Ascending aorta (tissue), 2 donors: ENCODE measurements around the gene DNAH1. TPM values are rescaled to one million over a fixed set of nuclear protein-coding genes. Genes with fewer than 3 reads are reported as not detected.

Source experiments
- DNase-seq, 2 donors: peaks; one replicate each; pipeline ENCODE4 v3.0.0-alpha.2; 2019; ENCODE audit warnings: low spot score in 2 of 2
- H3K27ac ChIP-seq, 2 donors: fragments of 200-600 bp; sonication (generic); one replicate each; pipeline ENCODE4 v1.5.1; 2016 to 2017; ENCODE audit warnings: mild to moderate bottlenecking in 1 of 2
- H3K27me3 ChIP-seq: fragments of 200-600 bp; sonication (generic); one replicate; pipeline ENCODE4 v1.5.1; 2017
- H3K36me3 ChIP-seq, 2 donors: fragments of 200-600 bp; sonication (generic); one replicate each; pipeline ENCODE4 v1.5.1; 2016
- H3K4me1 ChIP-seq, 2 donors: fragments of 200-600 bp; sonication (generic); one replicate each; pipeline ENCODE4 v1.5.1; 2016 to 2017; ENCODE audit warnings: mild to moderate bottlenecking in 1 of 2
- H3K4me3 ChIP-seq, 2 donors: fragments of 200-600 bp; sonication (generic); one replicate each; pipeline ENCODE4 v1.5.1; 2016 to 2017; ENCODE audit warnings: mild to moderate bottlenecking in 1 of 2
- H3K9me3 ChIP-seq, 2 donors: fragments of 200-600 bp; sonication (generic); one replicate each; pipeline ENCODE4 v1.5.1; 2016
- intact Hi-C: fragments of 100-400 bp; cut with DNase I; formaldehyde crosslinking; loops from one replicate; pipeline ENCODE4 v1.15.1; 2023
- total RNA-seq: library from RNA; depleted of rRNA; stranded (reverse); fragments of >200 nt; gene quantifications from one replicate; pipeline ENCODE4 v1.1.0, GENCODE V29; 2016
- TF ChIP-seq, protein P1 (sequence below), 3 experiments: fragments of 200-600 bp in 2 of 3; fragments of 450-650 bp in 1 of 3; sonication (generic) in 2 of 3; IDR thresholded peaks; one replicate each; pipeline ENCODE4 v1.5.1; 2016 to 2019; ENCODE audit warnings: antibody characterized with exemption in 3 of 3, mild to moderate bottlenecking in 1 of 3, moderate library complexity in 1 of 3

Gene DNAH1
- total RNA-seq, 1 donor from 2014 or later = 7.6 TPM

DNA sequence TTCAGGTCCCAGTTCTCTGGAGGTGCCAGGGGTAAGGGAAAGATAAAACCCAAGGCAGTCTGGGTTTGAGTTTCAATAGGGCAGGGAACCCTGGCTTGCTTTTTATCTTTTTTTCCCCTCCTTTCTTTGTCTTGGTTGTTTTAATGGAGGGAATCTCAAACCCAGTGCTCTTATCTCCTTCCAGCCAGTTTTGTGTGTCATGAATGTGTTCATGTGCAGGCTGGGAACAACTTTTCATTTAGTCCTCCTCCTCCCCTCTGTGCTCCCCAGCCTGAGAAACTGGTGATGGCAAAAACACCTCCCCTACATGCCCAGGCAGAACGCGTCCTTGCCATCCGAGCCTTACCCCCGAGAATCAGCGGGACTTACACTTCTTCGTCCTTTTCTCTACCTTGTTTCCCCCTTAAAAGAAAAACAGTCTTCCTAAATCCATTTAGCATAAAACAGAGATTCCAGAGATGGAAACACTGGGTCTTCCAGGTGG is 117.9 kb downstream of the DNAH1 start:
- no peak for DNase-seq
- no peaks in the 10 kb centered on the region for H3K36me3 ChIP-seq
- no peaks in the 10 kb centered on the region for H3K4me1 ChIP-seq
- intact Hi-C loops = no loop called here
- H3K27ac ChIP-seq = no peak overlapping the region
- no peaks in the 10 kb centered on the region for H3K27me3 ChIP-seq
- no peak overlapping the region for H3K4me3 ChIP-seq
- no peaks in the 10 kb centered on the region for H3K9me3 ChIP-seq
- TF ChIP-seq, protein P1, sequence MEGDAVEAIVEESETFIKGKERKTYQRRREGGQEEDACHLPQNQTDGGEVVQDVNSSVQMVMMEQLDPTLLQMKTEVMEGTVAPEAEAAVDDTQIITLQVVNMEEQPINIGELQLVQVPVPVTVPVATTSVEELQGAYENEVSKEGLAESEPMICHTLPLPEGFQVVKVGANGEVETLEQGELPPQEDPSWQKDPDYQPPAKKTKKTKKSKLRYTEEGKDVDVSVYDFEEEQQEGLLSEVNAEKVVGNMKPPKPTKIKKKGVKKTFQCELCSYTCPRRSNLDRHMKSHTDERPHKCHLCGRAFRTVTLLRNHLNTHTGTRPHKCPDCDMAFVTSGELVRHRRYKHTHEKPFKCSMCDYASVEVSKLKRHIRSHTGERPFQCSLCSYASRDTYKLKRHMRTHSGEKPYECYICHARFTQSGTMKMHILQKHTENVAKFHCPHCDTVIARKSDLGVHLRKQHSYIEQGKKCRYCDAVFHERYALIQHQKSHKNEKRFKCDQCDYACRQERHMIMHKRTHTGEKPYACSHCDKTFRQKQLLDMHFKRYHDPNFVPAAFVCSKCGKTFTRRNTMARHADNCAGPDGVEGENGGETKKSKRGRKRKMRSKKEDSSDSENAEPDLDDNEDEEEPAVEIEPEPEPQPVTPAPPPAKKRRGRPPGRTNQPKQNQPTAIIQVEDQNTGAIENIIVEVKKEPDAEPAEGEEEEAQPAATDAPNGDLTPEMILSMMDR (IDR thresholded peaks at IDR 0.05) = no peak

DNA sequence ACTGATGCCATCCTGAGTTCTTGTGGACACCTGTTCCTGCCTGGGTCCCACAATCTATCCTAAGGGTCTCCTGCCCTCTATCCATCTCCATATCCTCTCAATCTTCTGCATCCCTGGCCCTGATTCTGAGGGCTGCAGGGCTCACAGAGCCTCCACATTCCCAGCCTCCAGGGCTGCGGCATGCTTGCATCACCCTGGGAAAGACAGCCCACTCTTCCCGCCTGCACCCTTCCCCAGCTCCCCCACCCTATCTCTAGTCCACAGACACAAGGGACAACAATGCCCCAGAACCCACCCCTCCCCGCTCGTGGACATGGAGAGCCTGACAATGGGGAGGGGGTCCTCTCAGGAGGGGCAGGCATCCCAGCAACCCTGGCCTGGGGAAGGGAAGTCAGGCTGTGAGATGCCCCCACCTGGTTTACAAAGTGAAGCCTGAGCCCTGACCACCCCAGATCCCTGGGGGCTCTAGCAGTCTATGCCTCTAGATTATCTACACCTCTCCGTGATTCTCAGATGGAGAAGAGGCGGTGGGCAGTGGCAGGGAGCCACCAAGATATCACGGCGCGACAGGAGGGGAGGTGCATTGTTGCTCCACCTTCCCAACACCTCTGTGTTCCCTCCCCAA is 118.5 kb downstream of the DNAH1 start:
- TF ChIP-seq, protein P1 (IDR thresholded peaks at IDR 0.05) = no peak
- no peak overlapping the region for H3K27ac ChIP-seq
- H3K4me3 ChIP-seq = no peak overlapping the region
- no peaks in the 10 kb centered on the region for H3K36me3 ChIP-seq
- no peak for DNase-seq
- H3K4me1 ChIP-seq = no peaks in the 10 kb centered on the region
- H3K27me3 ChIP-seq = no peaks in the 10 kb centered on the region
- H3K9me3 ChIP-seq = no peaks in the 10 kb centered on the region
- intact Hi-C loops = no loop called here

DNA sequence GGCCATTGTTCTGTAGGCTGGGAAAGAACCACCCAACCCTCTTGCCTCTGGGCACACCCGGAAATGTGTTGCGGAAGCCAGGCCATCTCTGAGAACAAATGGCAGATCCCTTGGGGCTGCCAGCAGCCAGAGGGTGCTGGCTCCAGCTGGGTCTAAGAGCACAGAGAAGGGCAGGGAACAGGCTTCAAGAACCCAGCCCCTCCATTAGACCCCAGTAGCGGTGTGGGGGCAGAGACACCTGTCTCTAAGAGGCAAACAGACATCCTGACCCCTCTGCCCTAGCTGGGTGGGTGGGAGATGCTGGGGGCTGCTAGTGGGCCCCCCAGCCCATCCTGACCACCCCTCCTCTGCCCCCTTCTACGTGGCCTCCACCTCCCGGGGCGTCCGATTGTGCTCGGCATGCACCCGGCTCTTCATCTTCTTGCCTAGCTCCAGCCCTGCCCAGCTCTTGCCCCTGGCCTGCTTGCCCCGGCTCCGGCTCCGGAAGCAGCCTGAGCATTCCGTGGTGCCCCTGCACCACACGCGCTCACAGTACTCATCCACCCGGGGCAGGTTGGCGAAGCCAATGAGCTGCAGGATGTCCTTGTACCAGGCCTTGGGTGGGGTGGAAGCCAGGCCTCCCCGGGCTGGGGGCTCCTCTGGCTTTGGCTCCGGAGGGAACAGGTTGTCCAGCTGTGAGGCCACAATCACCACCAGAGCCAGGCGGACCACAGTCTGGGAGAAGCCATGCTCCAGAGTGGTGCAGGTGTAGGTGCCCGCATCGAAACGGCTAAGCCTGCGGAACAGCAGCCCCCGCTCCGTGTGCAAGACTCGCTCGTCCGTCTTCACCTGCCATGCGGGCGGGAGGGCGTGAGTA is 119.4 kb downstream of the DNAH1 start:
- H3K36me3 ChIP-seq = no peaks in the 10 kb centered on the region
- TF ChIP-seq, protein P1 (IDR thresholded peaks at IDR 0.05) = no peak
- H3K27me3 ChIP-seq = no peaks in the 10 kb centered on the region
- H3K27ac ChIP-seq = no peak overlapping the region
- no peaks in the 10 kb centered on the region for H3K4me1 ChIP-seq
- no peak for DNase-seq
- intact Hi-C loops = no loop called here
- no peaks in the 10 kb centered on the region for H3K9me3 ChIP-seq
- no peak overlapping the region for H3K4me3 ChIP-seq

DNA sequence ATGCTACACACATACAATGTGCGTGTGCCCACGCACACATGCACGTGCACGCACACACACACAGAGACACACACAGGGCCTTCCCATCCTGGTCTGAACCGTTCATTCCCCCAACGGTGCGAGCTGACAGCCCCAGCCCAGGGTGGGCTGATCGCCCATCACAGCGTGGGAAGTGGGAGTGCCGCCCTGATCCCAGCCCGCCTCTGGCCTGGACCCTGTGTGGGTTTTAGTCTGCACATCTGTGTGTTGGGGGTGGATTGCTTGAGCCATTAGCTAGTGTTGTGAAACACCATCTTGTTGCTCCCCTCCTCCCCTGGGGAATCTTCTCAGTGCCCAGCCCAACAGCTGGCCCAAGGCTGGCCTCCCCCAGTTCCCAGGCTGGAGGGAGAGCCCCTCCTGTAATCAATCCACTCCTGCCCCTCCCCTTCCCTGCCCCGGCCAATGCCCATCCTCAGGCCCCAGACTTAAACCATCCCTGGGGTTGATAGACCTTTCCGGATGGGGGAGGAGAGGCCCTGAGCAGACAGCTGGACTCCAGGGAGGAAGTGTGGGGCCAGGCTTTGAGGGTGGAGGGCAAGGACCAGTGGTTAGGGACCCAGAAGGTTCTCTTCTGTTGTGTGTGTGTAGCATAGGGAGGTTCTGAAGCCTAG is 120.5 kb downstream of the DNAH1 start:
- no peaks in the 10 kb centered on the region for H3K4me1 ChIP-seq
- H3K36me3 ChIP-seq = no peaks in the 10 kb centered on the region
- H3K4me3 ChIP-seq = no peak overlapping the region
- H3K27me3 ChIP-seq = no peaks in the 10 kb centered on the region
- intact Hi-C loops = no loop called here
- no peak for DNase-seq
- no peaks in the 10 kb centered on the region for H3K9me3 ChIP-seq
- TF ChIP-seq, protein P1 (IDR thresholded peaks at IDR 0.05) = no peak
- H3K27ac ChIP-seq = no peak overlapping the region

DNA sequence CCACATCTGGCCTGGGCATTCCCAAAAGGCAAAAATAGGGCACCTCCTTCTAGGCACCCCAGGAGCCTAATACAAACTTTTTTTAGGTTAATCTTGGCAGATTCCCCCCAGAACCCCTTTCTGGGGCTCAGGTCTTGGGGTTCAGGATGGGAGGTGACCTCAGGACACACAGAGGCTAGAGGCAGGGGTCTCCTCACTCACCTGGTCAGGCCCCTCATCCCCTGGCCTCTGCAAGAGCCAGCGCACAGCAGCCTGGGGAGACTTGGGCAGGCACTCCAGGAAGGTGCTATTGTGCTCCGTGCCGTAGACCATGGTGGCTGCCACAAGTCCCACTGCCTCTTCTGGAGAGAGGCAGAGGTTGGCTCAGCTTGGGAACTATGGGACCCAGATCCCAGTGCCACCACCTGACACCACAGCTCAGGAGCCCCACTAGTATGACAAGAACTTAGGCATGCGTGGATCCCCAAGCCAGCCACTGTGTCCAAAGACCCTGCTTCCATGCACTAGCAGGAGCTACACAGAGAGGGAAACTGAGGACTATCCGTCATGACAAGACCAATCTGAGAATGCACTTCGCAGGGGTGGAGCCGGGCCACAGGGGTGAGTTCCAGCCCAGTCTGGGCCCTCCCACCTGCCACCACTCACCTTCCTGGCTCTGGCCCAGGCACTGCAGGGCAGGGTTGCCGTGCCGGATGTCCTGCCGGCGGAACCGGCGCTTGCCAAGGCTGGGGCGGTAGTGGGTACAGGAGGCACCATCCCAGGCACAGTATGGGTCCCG is 121.4 kb downstream of the DNAH1 start:
- Histone ChIP-seq H3K4me1 (no peaks in the 10 kb centered on the region), H3K27ac (no peak overlapping the region), H3K27me3 (no peaks in the 10 kb centered on the region), H3K4me3 (no peak overlapping the region), H3K9me3 (no peaks in the 10 kb centered on the region), H3K36me3 (no peaks in the 10 kb centered on the region)
- TF ChIP-seq, protein P1 (IDR thresholded peaks at IDR 0.05) = no peak
- intact Hi-C loops = no loop called here
- DNase-seq = no peak
